ENCODE results near the gene COX6B2.

COX6B2 gene

GRCh38 chr19:55352549-55353145 is 1.9 kb downstream of the COX6B2 start:
- Histone ChIP-seq H3K27me3 (peaks cover 65% of the 10 kb centered on the region), H3K27ac (no peak overlapping the region), H3K4me2 (peak overlapping the region; percentile 98), H3K4me1 (peaks cover 64% of the 10 kb centered on the region), H4K20me1 (peaks cover 4% of the 10 kb centered on the region; the same call in 1 of the 2 replicates), H3K9me3 (no peaks in the 10 kb centered on the region), H3K4me3 (no peak overlapping the region), H3K36me3 (no peaks in the 10 kb centered on the region), H3K9ac (no peak overlapping the region)
- TF ChIP-seq Cebpa-rat (IDR thresholded peaks at IDR 0.05), result no peak

GRCh38 chr19:55352040-55352439 is 2.5 kb downstream of the COX6B2 start:
- Histone ChIP-seq H3K4me1 (peaks cover 70% of the 10 kb centered on the region), H3K27ac (no peak overlapping the region), H4K20me1 (peaks cover 4% of the 10 kb centered on the region; the same call in 1 of the 2 replicates), H3K9me3 (no peaks in the 10 kb centered on the region), H3K27me3 (peaks cover 60% of the 10 kb centered on the region), H3K4me3 (no peak overlapping the region), H3K36me3 (peaks cover 4% of the 10 kb centered on the region; the same call in 1 of the 2 replicates), H3K4me2 (peak overlapping the region; percentile 98), H3K9ac (no peak overlapping the region)
- TF ChIP-seq Cebpa-rat (IDR thresholded peaks at IDR 0.05), result no peak

- H3K4me2 ChIP-seq, result no peak overlapping the region
- peaks cover 15% of the 10 kb centered on the region for H3K36me3 ChIP-seq
- no peak for TF ChIP-seq Cebpa-rat (IDR thresholded peaks at IDR 0.05)
- H3K27me3 ChIP-seq, result peaks cover 47% of the 10 kb centered on the region
- no peak overlapping the region for H3K27ac ChIP-seq
- H3K4me3 ChIP-seq, result no peak overlapping the region
- H3K9ac ChIP-seq, result no peak overlapping the region
- H4K20me1 ChIP-seq, result 0 out of 2 replicates have a peak, but pooled peaks cover 4% of the 10 kb centered on the region
- no peaks in the 10 kb centered on the region for H3K9me3 ChIP-seq
- peaks cover 68% of the 10 kb centered on the region for H3K4me1 ChIP-seq
These were observed 3.8 kb downstream of the COX6B2 start for GRCh38 chr19:55350620-55351315.

GRCh38 chr19:55348317-55349034 is 6.0 kb downstream of the COX6B2 start:
- peaks cover 75% of the 10 kb centered on the region for H3K4me1 ChIP-seq
- no peaks in the 10 kb centered on the region for H3K9me3 ChIP-seq
- H4K20me1 ChIP-seq, result no peaks in the 10 kb centered on the region
- peaks cover 38% of the 10 kb centered on the region for H3K36me3 ChIP-seq
- peak overlapping the region; percentile 0; the same call in 1 of the 2 replicates for H3K9ac ChIP-seq
- peak overlapping the region; percentile 44 for H3K27ac ChIP-seq
- TF ChIP-seq Cebpa-rat (IDR thresholded peaks at IDR 0.05), result no peak
- H3K4me3 ChIP-seq, result no peak overlapping the region
- peaks cover 25% of the 10 kb centered on the region for H3K27me3 ChIP-seq
- peak overlapping the region; percentile 74 for H3K4me2 ChIP-seq

- no peaks in the 10 kb centered on the region; the same call in 1 of the 2 replicates for H4K20me1 ChIP-seq
- no peak for TF ChIP-seq Cebpa-rat (IDR thresholded peaks at IDR 0.05)
- H3K9ac ChIP-seq, result peak overlapping the region; percentile 41; the same call in 1 of the 2 replicates
- H3K4me3 ChIP-seq, result no peak overlapping the region
- H3K4me1 ChIP-seq, result peaks cover 75% of the 10 kb centered on the region
- peak overlapping the region; percentile 44 for H3K27ac ChIP-seq
- no peaks in the 10 kb centered on the region for H3K9me3 ChIP-seq
- peak overlapping the region; percentile 74 for H3K4me2 ChIP-seq
- H3K27me3 ChIP-seq, result peaks cover 16% of the 10 kb centered on the region
- H3K36me3 ChIP-seq, result peaks cover 48% of the 10 kb centered on the region
These were observed 7.0 kb downstream of the COX6B2 start for GRCh38 chr19:55347442-55348009.

- no peak overlapping the region for H3K4me3 ChIP-seq
- peak overlapping the region; percentile 44; the same call in 1 of the 2 replicates for H3K27ac ChIP-seq
- H3K4me2 ChIP-seq, result peak overlapping the region; percentile 74
- peaks cover 75% of the 10 kb centered on the region for H3K4me1 ChIP-seq
- no peaks in the 10 kb centered on the region for H3K9me3 ChIP-seq
- peaks cover 6% of the 10 kb centered on the region for H4K20me1 ChIP-seq
- TF ChIP-seq Cebpa-rat (IDR thresholded peaks at IDR 0.05), result no peak
- peaks cover 54% of the 10 kb centered on the region for H3K36me3 ChIP-seq
- H3K9ac ChIP-seq, result peak overlapping the region; percentile 41; the same call in 1 of the 2 replicates
- peaks cover 9% of the 10 kb centered on the region for H3K27me3 ChIP-seq
These were observed 7.6 kb downstream of the COX6B2 start for GRCh38 chr19:55346725-55347441.

GRCh38 chr19:55345818-55346724 is 8.4 kb downstream of the COX6B2 start:
- Histone ChIP-seq H4K20me1 (peaks cover 13% of the 10 kb centered on the region), H3K27me3 (peaks cover 1% of the 10 kb centered on the region; the same call in 1 of the 2 replicates), H3K9me3 (no peaks in the 10 kb centered on the region), H3K4me3 (no peak overlapping the region), H3K4me1 (peaks cover 74% of the 10 kb centered on the region), H3K4me2 (no peak overlapping the region), H3K9ac (0 out of 2 replicates have a peak overlapping the region, but pooled peaks have one; percentile 19), H3K36me3 (peaks cover 59% of the 10 kb centered on the region), H3K27ac (0 out of 2 replicates have a peak overlapping the region, but pooled peaks have one; percentile 38)
- no peak for TF ChIP-seq Cebpa-rat (IDR thresholded peaks at IDR 0.05)

GRCh38 chr19:55345101-55345817 is 9.3 kb downstream of the COX6B2 start:
- no peak overlapping the region for H3K4me3 ChIP-seq
- no peak for TF ChIP-seq Cebpa-rat (IDR thresholded peaks at IDR 0.05)
- H3K27me3 ChIP-seq, result no peaks in the 10 kb centered on the region
- peaks cover 59% of the 10 kb centered on the region for H3K36me3 ChIP-seq
- H3K9me3 ChIP-seq, result no peaks in the 10 kb centered on the region
- 0 out of 2 replicates have a peak overlapping the region, but pooled peaks have one; percentile 19 for H3K9ac ChIP-seq
- peaks cover 13% of the 10 kb centered on the region for H4K20me1 ChIP-seq
- no peak overlapping the region for H3K4me2 ChIP-seq
- H3K4me1 ChIP-seq, result peaks cover 74% of the 10 kb centered on the region
- 0 out of 2 replicates have a peak overlapping the region, but pooled peaks have one; percentile 38 for H3K27ac ChIP-seq
